ENCODE results near the gene SLC10A6.

SLC10A6 gene

GRCh38 chr4:86775061-86775460 lies 74.1 kb downstream of the SLC10A6 start:
- Histone ChIP-seq H3K4me1 (no peaks in the 10 kb centered on the region), H3K4me3 (ENCODE audit: low read depth, low read length) (no peak overlapping the region), H3K9me3 (ENCODE audit: control insufficient read depth, low read length) (no peaks in the 10 kb centered on the region), H3K27ac (no peak overlapping the region), H3K79me2 (no peaks in the 10 kb centered on the region), H2AFZ (no peak overlapping the region), H3K36me3 (ENCODE audit: control insufficient read depth, insufficient read depth, low read length) (no peaks in the 10 kb centered on the region), H3K27me3 (ENCODE audit: control insufficient read depth, insufficient read depth, low read length) (no peaks in the 10 kb centered on the region), H3K9ac (no peak overlapping the region), H3K4me2 (ENCODE audit: low read length) (no peak overlapping the region)
- TF ChIP-seq, protein P1, sequence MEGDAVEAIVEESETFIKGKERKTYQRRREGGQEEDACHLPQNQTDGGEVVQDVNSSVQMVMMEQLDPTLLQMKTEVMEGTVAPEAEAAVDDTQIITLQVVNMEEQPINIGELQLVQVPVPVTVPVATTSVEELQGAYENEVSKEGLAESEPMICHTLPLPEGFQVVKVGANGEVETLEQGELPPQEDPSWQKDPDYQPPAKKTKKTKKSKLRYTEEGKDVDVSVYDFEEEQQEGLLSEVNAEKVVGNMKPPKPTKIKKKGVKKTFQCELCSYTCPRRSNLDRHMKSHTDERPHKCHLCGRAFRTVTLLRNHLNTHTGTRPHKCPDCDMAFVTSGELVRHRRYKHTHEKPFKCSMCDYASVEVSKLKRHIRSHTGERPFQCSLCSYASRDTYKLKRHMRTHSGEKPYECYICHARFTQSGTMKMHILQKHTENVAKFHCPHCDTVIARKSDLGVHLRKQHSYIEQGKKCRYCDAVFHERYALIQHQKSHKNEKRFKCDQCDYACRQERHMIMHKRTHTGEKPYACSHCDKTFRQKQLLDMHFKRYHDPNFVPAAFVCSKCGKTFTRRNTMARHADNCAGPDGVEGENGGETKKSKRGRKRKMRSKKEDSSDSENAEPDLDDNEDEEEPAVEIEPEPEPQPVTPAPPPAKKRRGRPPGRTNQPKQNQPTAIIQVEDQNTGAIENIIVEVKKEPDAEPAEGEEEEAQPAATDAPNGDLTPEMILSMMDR (IDR thresholded peaks at IDR 0.05): no peak
